Measurements from ENCODE around the gene CWC27. TPM values are rescaled to one million over a fixed set of nuclear protein-coding genes. Genes with fewer than 3 reads are reported as not detected.

Gene CWC27
- total and polyA plus RNA-seq, 2 of the 13 experiments (the other 11 are each of a cell fraction or from before 2014, with no cell fraction given), result 21.1 to 25.7 TPM

DNA sequence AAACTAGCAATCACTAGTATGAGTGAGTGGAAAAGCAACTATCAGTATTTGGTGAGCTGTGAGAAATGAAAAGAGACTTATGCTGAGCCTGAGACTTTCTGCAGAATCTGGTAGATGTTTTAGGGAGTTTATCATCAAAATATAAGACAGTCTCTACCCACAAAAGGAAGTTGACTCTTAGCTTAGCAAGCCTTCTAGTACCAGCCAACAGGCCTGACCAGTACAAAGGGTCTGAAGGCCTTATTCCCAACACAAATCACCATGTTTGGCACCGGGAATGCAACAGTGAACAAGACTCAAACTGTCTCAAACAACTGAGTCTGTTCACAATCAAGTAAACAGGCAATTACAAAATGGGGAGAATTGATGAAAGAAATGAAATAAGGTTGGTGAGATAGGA is 244.4 kb downstream of the CWC27 start:
- H4K20me1 ChIP-seq (ENCODE audit: insufficient read depth, low read length), result no peaks in the 10 kb centered on the region
- in situ Hi-C loops (cut with HindIII; ENCODE audit: extremely low pct_ligation_motif_present, low pct_unique_long_range_greater_than_20kb), result no loop called here
- no peaks in the 10 kb centered on the region for H3K36me3 ChIP-seq (replicated peaks in 1 of 2; ENCODE audit: control insufficient read depth in 1 of 2, insufficient read depth in 2 of 2, low read length in 2 of 2)
- ATAC-seq, result no peak
- 86% methylated on average over 1 of the region's 1 CpG for WGBS (ENCODE audit: low lambda C conversion rate)
- H3K79me2 ChIP-seq (ENCODE audit: insufficient read depth, low read length), result no peaks in the 10 kb centered on the region
- H3K9me3 ChIP-seq (ENCODE audit: low read length), result no peaks in the 10 kb centered on the region
- H3K27ac ChIP-seq (ENCODE audit: extremely low read length, insufficient read depth, low read length), result no peak overlapping the region
- no peak overlapping the region for H3K4me2 ChIP-seq (ENCODE audit: low read depth, low read length)
- no peaks in the 10 kb centered on the region for H3K27me3 ChIP-seq (ENCODE audit: control insufficient read depth in 1 of 2, insufficient read depth in 2 of 2, low read length in 2 of 2)
- H2AFZ ChIP-seq (ENCODE audit: low read length), result no peak overlapping the region
- intact Hi-C loops (cut with micrococcal nuclease; ENCODE audit: unreplicated experiment), result no loop called here
- CTCF ChIA-PET (ENCODE audit: low intra/inter-chr PET ratio, low total read pairs), result no interaction called here
- no peak overlapping the region for H3K9ac ChIP-seq (ENCODE audit: insufficient read depth, low read depth, low read length)
- FAIRE-seq, result no peak
- H3K4me3 ChIP-seq (replicated peaks in 1 of 3; ENCODE audit: insufficient read depth in 1 of 3, low read depth in 2 of 3, low read length in 3 of 3), result no peak overlapping the region
- DNase-seq (ENCODE audit: low spot score), result no peak
- peaks cover 7% of the 10 kb centered on the region; the same call in 1 of the 2 replicates for H3K4me1 ChIP-seq (ENCODE audit: insufficient read depth, low read length)
- POLR2A ChIA-PET, result no interaction called here
- BruUV-seq (replicated peaks), result no TSS peak
- TF ChIP-seq, protein P1, sequence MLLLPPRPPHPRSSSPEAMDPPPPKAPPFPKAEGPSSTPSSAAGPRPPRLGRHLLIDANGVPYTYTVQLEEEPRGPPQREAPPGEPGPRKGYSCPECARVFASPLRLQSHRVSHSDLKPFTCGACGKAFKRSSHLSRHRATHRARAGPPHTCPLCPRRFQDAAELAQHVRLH (CRISPR knock-in tag; IDR thresholded peaks at IDR 0.05; ENCODE audit: borderline replicate concordance, low read depth), result no peak
- TF ChIP-seq, protein P2, sequence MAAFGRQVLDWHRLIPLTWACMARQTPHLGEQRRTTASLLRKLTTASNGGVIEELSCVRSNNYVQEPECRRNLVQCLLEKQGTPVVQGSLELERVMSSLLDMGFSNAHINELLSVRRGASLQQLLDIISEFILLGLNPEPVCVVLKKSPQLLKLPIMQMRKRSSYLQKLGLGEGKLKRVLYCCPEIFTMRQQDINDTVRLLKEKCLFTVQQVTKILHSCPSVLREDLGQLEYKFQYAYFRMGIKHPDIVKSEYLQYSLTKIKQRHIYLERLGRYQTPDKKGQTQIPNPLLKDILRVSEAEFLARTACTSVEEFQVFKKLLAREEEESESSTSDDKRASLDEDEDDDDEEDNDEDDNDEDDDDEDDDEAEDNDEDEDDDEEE (CRISPR knock-in tag; IDR thresholded peaks at IDR 0.05), result no peak

DNA sequence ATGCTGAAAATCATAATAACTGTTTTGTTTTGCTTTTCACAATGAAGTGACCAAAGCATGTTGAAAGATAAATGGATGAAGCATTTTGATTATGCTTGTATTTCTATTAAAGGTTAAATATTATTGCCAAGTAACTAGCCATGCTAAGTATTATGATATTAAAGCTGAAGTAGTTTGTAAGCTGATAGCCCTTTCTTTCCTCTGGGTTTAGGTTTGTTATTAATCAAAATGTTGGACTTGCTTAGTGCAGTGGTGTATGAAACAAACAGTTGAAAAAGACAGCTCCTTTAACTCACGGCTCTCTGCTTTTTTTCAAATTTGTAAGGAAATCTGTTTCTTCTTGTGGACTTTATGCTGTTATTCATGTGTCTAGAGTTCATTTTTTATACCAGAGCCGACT is 246.0 kb downstream of the CWC27 start:
- Histone ChIP-seq H3K4me2 (ENCODE audit: low read depth, low read length) (no peak overlapping the region), H3K27ac (ENCODE audit: extremely low read length, insufficient read depth, low read length) (no peak overlapping the region), H3K9me3 (ENCODE audit: low read length) (no peaks in the 10 kb centered on the region), H3K4me1 (ENCODE audit: insufficient read depth, low read length) (peaks cover 7% of the 10 kb centered on the region; the same call in 1 of the 2 replicates), H4K20me1 (ENCODE audit: insufficient read depth, low read length) (no peaks in the 10 kb centered on the region), H3K36me3 (replicated peaks in 1 of 2; ENCODE audit: control insufficient read depth in 1 of 2, insufficient read depth in 2 of 2, low read length in 2 of 2) (no peaks in the 10 kb centered on the region), H3K27me3 (ENCODE audit: control insufficient read depth in 1 of 2, insufficient read depth in 2 of 2, low read length in 2 of 2) (no peaks in the 10 kb centered on the region), H3K79me2 (ENCODE audit: insufficient read depth, low read length) (no peaks in the 10 kb centered on the region), H2AFZ (ENCODE audit: low read length) (no peak overlapping the region), H3K9ac (ENCODE audit: insufficient read depth, low read depth, low read length) (no peak overlapping the region), H3K4me3 (replicated peaks in 1 of 3; ENCODE audit: insufficient read depth in 1 of 3, low read depth in 2 of 3, low read length in 3 of 3) (no peak overlapping the region)
- no peak for DNase-seq (ENCODE audit: low spot score)
- WGBS (ENCODE audit: low lambda C conversion rate), result 89% methylated on average over 2 of the region's 2 CpGs
- TF ChIP-seq ZNF674 (CRISPR knock-in tag; IDR thresholded peaks at IDR 0.05; ENCODE audit: low read depth), result no peak
- TF ChIP-seq, protein P3, sequence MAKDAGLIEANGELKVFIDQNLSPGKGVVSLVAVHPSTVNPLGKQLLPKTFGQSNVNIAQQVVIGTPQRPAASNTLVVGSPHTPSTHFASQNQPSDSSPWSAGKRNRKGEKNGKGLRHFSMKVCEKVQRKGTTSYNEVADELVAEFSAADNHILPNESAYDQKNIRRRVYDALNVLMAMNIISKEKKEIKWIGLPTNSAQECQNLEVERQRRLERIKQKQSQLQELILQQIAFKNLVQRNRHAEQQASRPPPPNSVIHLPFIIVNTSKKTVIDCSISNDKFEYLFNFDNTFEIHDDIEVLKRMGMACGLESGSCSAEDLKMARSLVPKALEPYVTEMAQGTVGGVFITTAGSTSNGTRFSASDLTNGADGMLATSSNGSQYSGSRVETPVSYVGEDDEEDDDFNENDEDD (CRISPR knock-in tag; IDR thresholded peaks at IDR 0.05; ENCODE audit: borderline replicate concordance), result no peak
- no peak for TF ChIP-seq ZNF12 (CRISPR knock-in tag; IDR thresholded peaks at IDR 0.05)
- TF ChIP-seq ZFYVE20 (CRISPR knock-in tag; IDR thresholded peaks at IDR 0.05; ENCODE audit: borderline replicate concordance, low read depth), result no peak
- no TSS peak for BruUV-seq (replicated peaks)
- no peak for ATAC-seq
- intact Hi-C loops (cut with micrococcal nuclease; ENCODE audit: unreplicated experiment), result no loop called here
- POLR2A ChIA-PET, result no interaction called here
- in situ Hi-C loops (cut with HindIII; ENCODE audit: extremely low pct_ligation_motif_present, low pct_unique_long_range_greater_than_20kb), result no loop called here
- no peak for FAIRE-seq
- CTCF ChIA-PET (ENCODE audit: low intra/inter-chr PET ratio, low total read pairs), result no interaction called here
